ENCODE measurements around the gene RPTOR.

DNA sequence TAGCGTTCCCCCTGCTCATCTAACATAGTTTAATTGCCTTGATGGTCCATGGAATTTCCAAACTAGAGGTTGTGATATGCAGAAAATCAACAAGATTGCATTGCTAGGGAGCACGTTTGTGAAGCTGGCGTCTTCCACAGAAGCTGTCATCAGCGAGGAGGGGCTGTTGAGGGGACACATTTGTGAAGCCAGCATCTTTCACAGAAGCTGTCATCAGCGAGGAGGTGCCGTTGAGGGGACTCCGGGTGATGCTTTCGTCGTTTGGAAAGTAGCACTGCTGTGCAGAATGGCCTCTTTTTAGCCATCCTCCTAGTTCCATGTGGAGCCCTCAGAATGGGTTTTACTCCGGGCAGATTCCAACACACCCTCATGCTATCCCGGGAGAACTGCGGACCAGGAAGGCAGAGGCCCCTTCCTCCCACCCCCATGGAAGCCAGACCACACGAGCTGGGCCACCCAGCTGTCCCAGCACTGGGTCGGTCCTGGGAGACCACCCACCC is 327.4 kb downstream of the RPTOR start:
- TF ChIP-seq POLR2AphosphoS5 (IDR thresholded peaks at IDR 0.05; ENCODE audit: borderline replicate concordance, low read depth, low read length) (no peak), EZH2 (IDR thresholded peaks at IDR 0.05) (no peak), FOXP2 (optimal IDR thresholded peaks at IDR 0.05; ENCODE audit: control extremely low read depth, extremely low read length, insufficient read depth) (no peak)
